Measurements from ENCODE around the gene DTX1. TPM values are rescaled to one million over a fixed set of nuclear protein-coding genes. Genes with fewer than 3 reads are reported as not detected.

Gene DTX1
- total and polyA plus RNA-seq, 3 donors from 2014 or later = 15.0 to 26.9 (median 22.8) TPM

GRCh38 chr12:113133666-113134065 lies 77.1 kb downstream of the DTX1 start:
- intact Hi-C loops (cut with DNase I; ENCODE audit: low total_unique reads) = no loop called here
- Histone ChIP-seq H3K36me3 (ENCODE audit: low read depth, missing control alignments) (no peaks in the 10 kb centered on the region), H3K27me3 (no peaks in the 10 kb centered on the region), H3K27ac (no peak overlapping the region), H3K4me3 (no peak overlapping the region), H3K9me3 (no peaks in the 10 kb centered on the region), H3K4me1 (peaks cover 5% of the 10 kb centered on the region)
- TF ChIP-seq CTCF (IDR thresholded peaks at IDR 0.05) = no peak
- no peak for TF ChIP-seq POLR2A (IDR thresholded peaks at IDR 0.05)
- WGBS, 2 donors = 83% methylated on average over 3 of the region's 3 CpGs; no CpG with 5 or more reads in 1 of the 2 donors
- DNase-seq = no peak

DNA sequence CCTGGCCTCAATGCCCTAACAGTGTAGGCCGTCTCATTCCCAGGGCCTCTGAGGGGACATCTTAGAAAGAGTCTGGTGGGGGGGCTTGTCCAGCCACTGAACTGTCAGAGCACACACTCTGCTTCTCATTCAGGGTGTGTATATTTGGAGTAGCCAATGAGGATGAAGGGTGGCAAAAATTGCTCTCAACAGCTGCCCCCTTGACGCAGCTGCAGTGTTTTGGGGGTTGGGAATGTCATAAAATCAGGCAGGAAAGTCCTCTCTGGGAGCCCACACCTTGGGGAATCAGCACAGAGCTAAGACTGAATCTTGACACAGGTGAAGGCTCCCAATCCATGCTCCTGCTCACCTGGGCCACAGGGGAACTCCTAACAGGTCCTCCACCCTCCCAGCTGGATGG lies 77.5 kb downstream of the DTX1 start:
- 40 to 76% methylated on average over 1 to 2 of the region's 2 CpGs for WGBS, 2 donors
- intact Hi-C loops (cut with DNase I; ENCODE audit: low total_unique reads) = no loop called here
- no peak for TF ChIP-seq CTCF (IDR thresholded peaks at IDR 0.05)
- TF ChIP-seq POLR2A (IDR thresholded peaks at IDR 0.05) = no peak
- peaks cover 5% of the 10 kb centered on the region for H3K4me1 ChIP-seq
- H3K36me3 ChIP-seq (ENCODE audit: low read depth, missing control alignments) = no peaks in the 10 kb centered on the region
- H3K9me3 ChIP-seq = no peaks in the 10 kb centered on the region
- no peak overlapping the region for H3K4me3 ChIP-seq
- H3K27ac ChIP-seq = no peak overlapping the region
- DNase-seq = no peak
- H3K27me3 ChIP-seq = no peaks in the 10 kb centered on the region

GRCh38 chr12:113134521-113134951 lies 78.0 kb downstream of the DTX1 start:
- TF ChIP-seq CTCF (IDR thresholded peaks at IDR 0.05) = no peak
- TF ChIP-seq POLR2A (IDR thresholded peaks at IDR 0.05) = no peak
- 55% methylated on average over 4 to 6 of the region's 6 CpGs for WGBS, 2 donors
- peaks cover 5% of the 10 kb centered on the region for H3K4me1 ChIP-seq
- no peaks in the 10 kb centered on the region for H3K36me3 ChIP-seq (ENCODE audit: low read depth, missing control alignments)
- no peak overlapping the region for H3K4me3 ChIP-seq
- H3K27me3 ChIP-seq = no peaks in the 10 kb centered on the region
- H3K27ac ChIP-seq = no peak overlapping the region
- no peak for DNase-seq
- intact Hi-C loops (cut with DNase I; ENCODE audit: low total_unique reads) = no loop called here
- no peaks in the 10 kb centered on the region for H3K9me3 ChIP-seq

GRCh38 chr12:113135178-113136127 lies 78.9 kb downstream of the DTX1 start, which contains the start of gene RASAL1:
Gene RASAL1, minus strand, starts transcription at chr12:113135761. Its CDS starts 299 bp downstream, at chr12:113135462.
- peak; percentile 85 for DNase-seq
- no peaks in the 10 kb centered on the region for H3K27me3 ChIP-seq
- peak within 1 kb of the TSS; percentile 34 to 58 for H3K4me3 ChIP-seq
- 2 to 3% methylated on average over 19 to 59 of the region's 68 CpGs for WGBS, 2 donors
- H3K4me1 ChIP-seq = peaks cover 5% of the 10 kb centered on the region
- peak within 1 kb of the TSS in 1 of 2 donors; percentile 68 for H3K27ac ChIP-seq
- TF ChIP-seq POLR2A (IDR thresholded peaks at IDR 0.05) (no peak), CTCF (IDR thresholded peaks at IDR 0.05) (peak; percentile 31 to 63 (median 40))
- intact Hi-C loops (cut with DNase I; ENCODE audit: low total_unique reads) = no loop called here
- no peaks in the 10 kb centered on the region for H3K9me3 ChIP-seq
- H3K36me3 ChIP-seq (ENCODE audit: low read depth, missing control alignments) = no peaks in the 10 kb centered on the region
